GM23338 (cell line): ENCODE results near the gene CYB5R4. TPM values are rescaled to one million over a fixed set of nuclear protein-coding genes. Genes with fewer than 3 reads are reported as not detected.

Source experiments
- ATAC-seq: fragments of 200-7000 bp; cut with Tn5 transposase; 3 replicates; pipeline ENCODE4 v1.9.1; 2020
- DNase-seq: peaks from one replicate; pipeline ENCODE4 v3.0.0-alpha.2; 2015; ENCODE audit warnings: low spot score
- H2AFZ ChIP-seq: fragments of 200-600 bp; sonication (generic); 2 replicates; pipeline ENCODE4 v1.8.0; 2016; ENCODE audit warnings: antibody characterized with exemption, mild to moderate bottlenecking, moderate library complexity
- H3F3A ChIP-seq: fragments of 200-600 bp; sonication (generic); replicated peaks from 2 replicates; pipeline ENCODE4 v1.8.0; 2017; ENCODE audit warnings: antibody characterized with exemption, mixed run types, low read depth
- H3K27ac ChIP-seq: fragments of 200-600 bp; sonication (generic); 2 replicates; pipeline ENCODE4 v1.6.1; 2016; ENCODE audit warnings: low read depth
- H3K27me3 ChIP-seq: fragments of 200-600 bp; sonication (generic); 2 replicates; pipeline ENCODE4 v1.8.0; 2016; ENCODE audit warnings: mild to moderate bottlenecking, mixed run types, moderate library complexity; ENCODE audit not compliant: insufficient read depth
- H3K36me3 ChIP-seq: fragments of 200-600 bp; sonication (generic); 2 replicates; pipeline ENCODE4 v1.8.0; 2016; ENCODE audit warnings: mild to moderate bottlenecking; ENCODE audit not compliant: insufficient read depth
- H3K4me1 ChIP-seq: fragments of 200-600 bp; sonication (generic); 2 replicates; pipeline ENCODE4 v1.8.0; 2016; ENCODE audit warnings: mild to moderate bottlenecking, moderate library complexity; ENCODE audit not compliant: insufficient read depth
- H3K4me2 ChIP-seq: fragments of 200-600 bp; sonication (generic); 2 replicates; pipeline ENCODE4 v1.7.1; 2017; ENCODE audit warnings: mixed run types
- H3K4me3 ChIP-seq: fragments of 200-600 bp; sonication (generic); 2 replicates; pipeline ENCODE4 v1.6.1; 2016; ENCODE audit warnings: mixed run types
- H3K79me2 ChIP-seq: fragments of 200-600 bp; sonication (generic); replicated peaks from 2 replicates; pipeline ENCODE4 v1.8.0; 2017; ENCODE audit warnings: mild to moderate bottlenecking; ENCODE audit not compliant: insufficient read depth
- H3K9me2 ChIP-seq: fragments of 200-600 bp; sonication (generic); 2 replicates; pipeline ENCODE4 v1.8.0; 2017; ENCODE audit not compliant: insufficient read depth
- H4K20me1 ChIP-seq: fragments of 200-600 bp; sonication (generic); replicated peaks from 2 replicates; pipeline ENCODE4 v1.8.0; 2017; ENCODE audit warnings: mild to moderate bottlenecking; ENCODE audit not compliant: insufficient read depth
- H3K27ac Mint-ChIP-seq: 2 replicates; pipeline ENCODE4 v1.8.0; 2020; ENCODE audit warnings: inconsistent platforms, mild to moderate bottlenecking, moderate library complexity, mixed read lengths
- H3K27me3 Mint-ChIP-seq: 3 replicates; pipeline ENCODE4 v1.8.0; 2022; ENCODE audit warnings: low read depth, mild to moderate bottlenecking, moderate library complexity, mixed read lengths, inconsistent platforms; ENCODE audit not compliant: insufficient read depth, poor library complexity
- H3K36me3 Mint-ChIP-seq: 3 replicates; pipeline ENCODE4 v1.8.0; 2021; ENCODE audit warnings: low read depth, mild to moderate bottlenecking, inconsistent platforms, moderate library complexity, mixed read lengths
- H3K4me1 Mint-ChIP-seq: 3 replicates; pipeline ENCODE4 v1.8.0; 2020; ENCODE audit warnings: mild to moderate bottlenecking, inconsistent platforms, mixed read lengths
- H3K4me3 Mint-ChIP-seq: 3 replicates; pipeline ENCODE4 v1.8.0; 2021; ENCODE audit warnings: moderate library complexity, mild to moderate bottlenecking, inconsistent platforms, mixed read lengths
- H3K9me3 Mint-ChIP-seq: 3 replicates; pipeline ENCODE4 v1.8.0; 2020; ENCODE audit warnings: moderate library complexity, mild to moderate bottlenecking, inconsistent platforms, mixed read lengths
- CREB1 ChIP-seq: fragments of 250-450 bp; sonication (Bioruptor Pico); IDR thresholded peaks from 2 replicates; pipeline ENCODE4 v1.5.0; 2020; ENCODE audit warnings: low read depth, mild to moderate bottlenecking, moderate library complexity
- ETS1 ChIP-seq: IDR thresholded peaks from 2 replicates; pipeline ENCODE4 v1.6.1; 2016; ENCODE audit warnings: antibody characterized with exemption
- EZH2 ChIP-seq: fragments of 200-600 bp; sonication (generic); IDR thresholded peaks from one replicate; pipeline ENCODE4 v1.8.0; 2017; ENCODE audit warnings: antibody characterized with exemption, mild to moderate bottlenecking, low read depth; ENCODE audit not compliant: unreplicated experiment
- EZH2phosphoT487 ChIP-seq: fragments of 200-600 bp; sonication (generic); IDR thresholded peaks from one replicate; pipeline ENCODE4 v1.8.1; 2018; ENCODE audit warnings: antibody characterized with exemption; ENCODE audit not compliant: unreplicated experiment
- JUNB ChIP-seq: IDR thresholded peaks from one replicate; pipeline ENCODE4 v1.6.1; 2016; ENCODE audit warnings: antibody characterized with exemption; ENCODE audit not compliant: unreplicated experiment
- NANOG ChIP-seq: IDR thresholded peaks from 2 replicates; pipeline ENCODE4 v1.6.1; 2016; ENCODE audit warnings: antibody characterized with exemption, borderline replicate concordance
- POLR2AphosphoS5 ChIP-seq: IDR thresholded peaks from 2 replicates; pipeline ENCODE4 v1.6.1; 2016; ENCODE audit warnings: antibody characterized with exemption, low read depth
- STAT1 ChIP-seq: IDR thresholded peaks from one replicate; pipeline ENCODE4 v1.6.1; 2016; ENCODE audit warnings: antibody characterized with exemption; ENCODE audit not compliant: unreplicated experiment
- ZNF114 ChIP-seq: fragments of 250-450 bp; sonication (Bioruptor Pico); IDR thresholded peaks from 2 replicates; pipeline ENCODE4 v1.5.0; 2020; ENCODE audit warnings: mild to moderate bottlenecking, moderate library complexity
- ZNF331 ChIP-seq: fragments of 250-450 bp; sonication (Bioruptor Pico); IDR thresholded peaks from 2 replicates; pipeline ENCODE4 v1.5.0; 2020; ENCODE audit warnings: low read depth, mild to moderate bottlenecking, moderate library complexity
- polyA plus RNA-seq: library from polyadenylated mRNA; unstranded; fragments of >200 nt; fragmentation: Nextera tagmentation; extraction: Ambion mirVana; gene quantifications from 2 replicates; pipeline ENCODE4 v1.2.1, GENCODE V29; 2016
- total RNA-seq: library from RNA; depleted of rRNA; stranded (reverse); fragments of >200 nt; shearing (Covaris generic); gene quantifications from 2 replicates; pipeline ENCODE4 v1.2.3, GENCODE V29; 2014
- TF ChIP-seq, protein P1 (sequence below): IDR thresholded peaks from one replicate; pipeline ENCODE4 v1.6.1; 2018; ENCODE audit warnings: antibody characterized with exemption; ENCODE audit not compliant: unreplicated experiment
- TF ChIP-seq, protein P2 (sequence below), 2 experiments: fragments of 200-600 bp in 1 of 2; sonication (generic) in 1 of 2; conservative IDR thresholded peaks; 2 replicates each; pipeline versions ENCODE4 v1.5.1 to v1.6.1; 2016 to 2017; ENCODE audit warnings: antibody characterized with exemption in 2 of 2, low read depth in 2 of 2, mild to moderate bottlenecking in 2 of 2, moderate library complexity in 1 of 2

Gene CYB5R4
- total and polyA plus RNA-seq, 2 experiments from 2014 or later = 8.9 to 17.2 TPM

GRCh38 chr6:83867527-83868161 lies 8.2 kb downstream of the CYB5R4 start (continued):
- TF ChIP-seq EZH2 (no peak), ZNF331 (no peak), CREB1 (CRISPR knock-in tag) (no peak), STAT1 (no peak), POLR2AphosphoS5 (no peak), NANOG (no peak)
- TF ChIP-seq, protein P1, sequence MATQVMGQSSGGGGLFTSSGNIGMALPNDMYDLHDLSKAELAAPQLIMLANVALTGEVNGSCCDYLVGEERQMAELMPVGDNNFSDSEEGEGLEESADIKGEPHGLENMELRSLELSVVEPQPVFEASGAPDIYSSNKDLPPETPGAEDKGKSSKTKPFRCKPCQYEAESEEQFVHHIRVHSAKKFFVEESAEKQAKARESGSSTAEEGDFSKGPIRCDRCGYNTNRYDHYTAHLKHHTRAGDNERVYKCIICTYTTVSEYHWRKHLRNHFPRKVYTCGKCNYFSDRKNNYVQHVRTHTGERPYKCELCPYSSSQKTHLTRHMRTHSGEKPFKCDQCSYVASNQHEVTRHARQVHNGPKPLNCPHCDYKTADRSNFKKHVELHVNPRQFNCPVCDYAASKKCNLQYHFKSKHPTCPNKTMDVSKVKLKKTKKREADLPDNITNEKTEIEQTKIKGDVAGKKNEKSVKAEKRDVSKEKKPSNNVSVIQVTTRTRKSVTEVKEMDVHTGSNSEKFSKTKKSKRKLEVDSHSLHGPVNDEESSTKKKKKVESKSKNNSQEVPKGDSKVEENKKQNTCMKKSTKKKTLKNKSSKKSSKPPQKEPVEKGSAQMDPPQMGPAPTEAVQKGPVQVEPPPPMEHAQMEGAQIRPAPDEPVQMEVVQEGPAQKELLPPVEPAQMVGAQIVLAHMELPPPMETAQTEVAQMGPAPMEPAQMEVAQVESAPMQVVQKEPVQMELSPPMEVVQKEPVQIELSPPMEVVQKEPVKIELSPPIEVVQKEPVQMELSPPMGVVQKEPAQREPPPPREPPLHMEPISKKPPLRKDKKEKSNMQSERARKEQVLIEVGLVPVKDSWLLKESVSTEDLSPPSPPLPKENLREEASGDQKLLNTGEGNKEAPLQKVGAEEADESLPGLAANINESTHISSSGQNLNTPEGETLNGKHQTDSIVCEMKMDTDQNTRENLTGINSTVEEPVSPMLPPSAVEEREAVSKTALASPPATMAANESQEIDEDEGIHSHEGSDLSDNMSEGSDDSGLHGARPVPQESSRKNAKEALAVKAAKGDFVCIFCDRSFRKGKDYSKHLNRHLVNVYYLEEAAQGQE = no peak
- TF ChIP-seq, protein P2, sequence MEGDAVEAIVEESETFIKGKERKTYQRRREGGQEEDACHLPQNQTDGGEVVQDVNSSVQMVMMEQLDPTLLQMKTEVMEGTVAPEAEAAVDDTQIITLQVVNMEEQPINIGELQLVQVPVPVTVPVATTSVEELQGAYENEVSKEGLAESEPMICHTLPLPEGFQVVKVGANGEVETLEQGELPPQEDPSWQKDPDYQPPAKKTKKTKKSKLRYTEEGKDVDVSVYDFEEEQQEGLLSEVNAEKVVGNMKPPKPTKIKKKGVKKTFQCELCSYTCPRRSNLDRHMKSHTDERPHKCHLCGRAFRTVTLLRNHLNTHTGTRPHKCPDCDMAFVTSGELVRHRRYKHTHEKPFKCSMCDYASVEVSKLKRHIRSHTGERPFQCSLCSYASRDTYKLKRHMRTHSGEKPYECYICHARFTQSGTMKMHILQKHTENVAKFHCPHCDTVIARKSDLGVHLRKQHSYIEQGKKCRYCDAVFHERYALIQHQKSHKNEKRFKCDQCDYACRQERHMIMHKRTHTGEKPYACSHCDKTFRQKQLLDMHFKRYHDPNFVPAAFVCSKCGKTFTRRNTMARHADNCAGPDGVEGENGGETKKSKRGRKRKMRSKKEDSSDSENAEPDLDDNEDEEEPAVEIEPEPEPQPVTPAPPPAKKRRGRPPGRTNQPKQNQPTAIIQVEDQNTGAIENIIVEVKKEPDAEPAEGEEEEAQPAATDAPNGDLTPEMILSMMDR (conservative IDR thresholded peaks at IDR 0.05; ENCODE audit: low read depth in 2 of 2) = no peak

DNA sequence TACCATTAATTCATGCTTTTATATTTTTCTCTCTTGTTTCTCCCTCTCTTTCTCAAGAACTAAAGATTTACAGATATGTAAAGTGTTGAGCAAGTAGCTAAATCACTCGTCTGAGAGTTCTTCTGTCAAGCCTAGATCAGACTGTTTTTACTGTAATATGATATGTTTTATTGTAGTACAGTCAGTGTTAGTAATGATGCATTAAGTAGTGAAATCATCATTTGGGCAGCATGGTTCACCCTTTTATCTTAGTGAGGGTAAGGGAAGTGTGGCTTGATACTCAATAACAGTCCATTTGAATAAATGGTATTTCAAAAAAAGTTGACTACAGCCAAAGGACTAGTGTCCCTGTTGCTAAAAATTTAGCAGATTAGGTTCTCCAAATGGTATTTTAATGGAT lies 9.2 kb downstream of the CYB5R4 start:
- no peaks in the 10 kb centered on the region for H4K20me1 ChIP-seq
- no peaks in the 10 kb centered on the region for H3K27me3 ChIP-seq
- peaks cover 19% of the 10 kb centered on the region; the same call in 1 of the 2 replicates for H3K36me3 ChIP-seq
- no peaks in the 10 kb centered on the region for H3K4me1 ChIP-seq
- DNase-seq (no peak), ATAC-seq (no peak)
- Mint-ChIP-seq H3K27me3 (peaks cover 1% of the 10 kb centered on the region), H3K36me3 (peaks cover 48% of the 10 kb centered on the region), H3K9me3 (peaks cover 21% of the 10 kb centered on the region), H3K4me3 (no peak overlapping the region), H3K27ac (no peak overlapping the region), H3K4me1 (peaks cover 2% of the 10 kb centered on the region; the same call in 1 of the 3 replicates)
- no peak overlapping the region for H3K4me2 ChIP-seq
- H2AFZ ChIP-seq = no peak overlapping the region
- H3K4me3 ChIP-seq = no peak overlapping the region
- H3K79me2 ChIP-seq = peaks cover 21% of the 10 kb centered on the region
- no peaks in the 10 kb centered on the region for H3F3A ChIP-seq
- no peaks in the 10 kb centered on the region for H3K9me2 ChIP-seq
- no peak overlapping the region for H3K27ac ChIP-seq
- TF ChIP-seq POLR2AphosphoS5 (no peak), EZH2phosphoT487 (no peak), ZNF114 (CRISPR knock-in tag) (no peak), JUNB (no peak), STAT1 (no peak), CREB1 (CRISPR knock-in tag) (no peak), ETS1 (no peak)
- TF ChIP-seq, protein P2 (conservative IDR thresholded peaks at IDR 0.05; ENCODE audit: low read depth in 2 of 2) = no peak
